H1 (cell line): ENCODE measurements around the gene SLC25A47.

Experiments
- CTCF ChIP-seq, 3 experiments: IDR thresholded peaks; 1 replicate in 2 of 3; 2 replicates in 1 of 3; pipeline versions ENCODE4 v1.5.1 to v1.6.1; 2011; ENCODE audit warnings: low read length in 3 of 3, mild to moderate bottlenecking in 3 of 3, inconsistent platforms in 2 of 3, low read depth in 1 of 3, moderate library complexity in 1 of 3; ENCODE audit not compliant: insufficient read depth in 1 of 3; ENCODE audit errors: control extremely low read depth in 1 of 3
- GABPA ChIP-seq: IDR thresholded peaks from 2 replicates; pipeline ENCODE4 v1.6.1; 2011; ENCODE audit warnings: mild to moderate bottlenecking, low read length, moderate library complexity, borderline replicate concordance; ENCODE audit not compliant: insufficient read depth
- RNF2 ChIP-seq: fragments of 200-900, 300-1000 bp; sonication (generic); IDR thresholded peaks from 2 replicates; pipeline ENCODE4 v1.7.1; 2016; ENCODE audit warnings: borderline replicate concordance, low read depth, mild to moderate bottlenecking, antibody characterized with exemption, low read length; ENCODE audit not compliant: poor library complexity, severe bottlenecking; ENCODE audit errors: missing control alignments

DNA sequence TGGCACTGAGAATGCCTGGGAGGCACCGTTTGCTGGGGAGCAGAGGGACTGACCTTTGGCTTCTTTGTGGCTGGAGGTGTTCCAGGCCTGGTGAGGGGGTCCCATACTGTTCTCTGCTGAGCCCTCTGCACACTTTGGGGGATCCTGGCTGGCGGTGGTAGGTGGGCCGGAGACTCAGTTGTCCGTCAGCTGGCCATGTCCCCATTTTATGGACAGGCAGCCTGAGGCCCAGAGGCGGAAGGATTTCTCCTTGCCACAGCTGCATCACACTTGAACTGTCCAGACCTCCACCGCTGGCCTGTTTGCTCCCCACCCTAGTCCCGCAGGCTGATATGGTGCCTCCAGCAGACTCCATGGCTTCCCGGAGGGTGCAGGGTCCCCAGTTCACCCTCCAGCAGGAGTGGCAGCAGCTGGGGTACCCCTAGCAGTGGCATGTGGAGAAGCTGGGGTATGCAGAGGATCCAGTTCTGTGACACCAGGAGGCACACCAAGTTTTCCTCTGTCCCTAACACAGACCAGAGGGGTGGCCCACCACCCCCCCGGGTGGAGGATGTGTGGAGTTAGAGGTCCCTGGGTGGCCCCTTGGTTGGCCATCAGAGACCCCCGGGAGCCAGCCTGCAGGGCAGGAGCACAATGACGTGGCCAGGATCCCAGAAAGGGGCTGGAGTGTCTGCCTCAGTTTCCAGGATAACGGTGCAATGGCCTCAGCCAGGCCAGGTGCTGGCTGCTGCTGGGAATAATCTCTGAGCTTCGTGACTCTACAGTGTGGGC lies 31.6 kb upstream of the SLC25A47 start:
- TF ChIP-seq RNF2 (no peak), GABPA (no peak), CTCF (IDR thresholded peaks at IDR 0.05; ENCODE audit: control extremely low read depth in 1 of 3, insufficient read depth in 1 of 3, low read depth in 1 of 3, low read length in 3 of 3) (no peak)
